Dermis microvascular lymphatic vessel endothelial cell (primary cell): ENCODE data around the gene SMARCA2. TPM values are rescaled to one million over a fixed set of nuclear protein-coding genes. Genes with fewer than 3 reads are reported as not detected.

Experiments used
- DNase-seq, 2 donors: peaks; one replicate each; pipeline versions ENCODE4 v3.0.0 to v3.0.0-alpha.2; 2010; ENCODE audit warnings: low read depth in 2 of 2
- total RNA-seq: library from RNA; depleted of rRNA; stranded (reverse); fragments of >200 nt; gene quantifications from 2 replicates; pipeline ENCODE4 v1.2.1, GENCODE V29; 2014

Gene SMARCA2
- total RNA-seq, 1 donor from 2014 or later = 51.3 TPM

DNA sequence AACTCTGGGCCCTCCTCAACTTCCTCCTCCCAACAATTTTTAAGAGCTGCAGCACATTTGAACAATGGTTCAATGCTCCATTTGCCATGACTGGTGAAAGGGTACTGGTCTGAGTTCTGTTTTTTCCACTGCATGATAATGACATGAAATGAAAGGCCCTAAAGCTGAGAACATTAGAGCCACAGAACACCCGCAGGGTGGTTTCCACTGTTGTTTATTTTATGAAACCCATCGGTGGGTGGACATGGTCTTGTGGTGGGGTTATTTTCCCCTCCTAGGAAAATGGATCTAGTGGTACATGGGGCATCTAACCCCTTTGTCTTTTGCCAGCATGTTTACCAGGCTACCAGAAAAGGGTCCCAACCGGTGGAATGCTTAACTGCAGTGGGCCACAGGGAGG lies 71.8 kb downstream of the SMARCA2 start:
- no peak for DNase-seq

DNA sequence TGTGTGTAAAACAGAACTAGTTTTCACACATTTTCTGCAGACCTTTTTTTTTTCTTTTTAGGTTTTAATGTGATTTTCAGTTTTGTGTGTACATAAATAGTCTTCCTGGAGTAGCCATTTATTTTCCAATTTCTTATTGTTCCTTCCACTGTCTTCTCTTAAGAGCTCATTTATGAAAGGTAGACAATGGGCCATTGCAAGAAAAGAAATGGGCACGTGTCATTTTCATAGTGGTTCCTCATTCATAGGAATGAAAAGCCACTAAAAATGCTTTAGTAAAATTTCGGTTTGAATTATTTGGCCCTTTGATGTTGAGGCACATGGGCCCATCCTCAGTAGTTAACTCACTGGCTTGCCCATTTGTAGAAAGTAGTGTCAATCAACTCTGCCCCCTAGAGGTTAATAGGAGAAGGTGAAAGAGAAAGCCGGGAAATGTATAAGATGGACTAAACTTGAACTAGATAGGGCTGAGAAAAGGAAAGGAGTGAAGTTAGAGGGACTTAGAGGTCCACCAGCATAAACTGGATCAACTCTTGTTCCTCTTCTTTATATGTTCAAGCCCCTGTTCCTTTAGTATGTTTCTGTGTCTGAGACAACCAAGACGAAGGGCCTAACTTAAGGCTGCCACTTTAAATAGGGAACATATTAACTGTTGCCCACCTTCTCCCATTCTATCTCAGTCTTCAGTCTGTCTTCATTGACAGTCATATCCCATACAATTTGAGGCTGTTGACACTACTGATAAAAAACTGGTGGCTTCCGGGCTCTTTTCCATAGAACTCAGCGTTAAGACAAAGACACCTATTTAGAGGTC lies 72.6 kb downstream of the SMARCA2 start:
- DNase-seq = peak in 1 of 2 donors; percentile 32

DNA sequence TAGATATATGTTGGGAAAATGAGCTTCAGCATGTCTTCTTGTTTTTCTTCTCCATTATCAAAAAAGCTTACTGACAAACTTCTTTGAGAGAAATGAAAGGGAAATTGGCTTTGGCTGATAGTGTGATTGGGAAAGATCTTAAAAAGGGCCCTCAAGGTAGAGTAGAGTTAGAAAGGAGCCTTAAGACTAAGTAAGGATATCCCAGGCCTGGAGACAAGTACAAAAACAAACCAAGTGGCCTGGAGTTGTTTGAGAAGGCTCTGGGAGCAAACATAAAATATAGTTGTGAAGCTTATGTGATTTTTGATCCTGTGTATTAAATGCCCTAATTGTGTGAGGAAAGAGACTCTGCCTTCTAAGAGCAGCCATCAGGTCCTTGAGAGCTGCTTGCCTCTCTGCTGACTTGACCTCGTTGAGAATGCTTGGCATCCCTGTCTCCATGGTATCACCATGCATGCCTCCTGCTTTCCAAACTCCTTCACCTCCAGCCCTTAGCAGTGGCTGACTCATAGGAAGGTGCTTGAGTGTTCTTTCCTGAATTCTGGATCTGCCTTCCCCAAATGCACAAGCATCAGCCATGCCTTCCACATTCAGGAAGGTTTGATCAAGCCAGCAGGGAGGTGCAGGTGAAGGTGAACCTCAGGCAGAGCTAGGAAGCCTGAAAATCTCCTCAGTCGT lies 78.9 kb downstream of the SMARCA2 start:
- DNase-seq = peak in 1 of 2 donors; percentile 15

DNA sequence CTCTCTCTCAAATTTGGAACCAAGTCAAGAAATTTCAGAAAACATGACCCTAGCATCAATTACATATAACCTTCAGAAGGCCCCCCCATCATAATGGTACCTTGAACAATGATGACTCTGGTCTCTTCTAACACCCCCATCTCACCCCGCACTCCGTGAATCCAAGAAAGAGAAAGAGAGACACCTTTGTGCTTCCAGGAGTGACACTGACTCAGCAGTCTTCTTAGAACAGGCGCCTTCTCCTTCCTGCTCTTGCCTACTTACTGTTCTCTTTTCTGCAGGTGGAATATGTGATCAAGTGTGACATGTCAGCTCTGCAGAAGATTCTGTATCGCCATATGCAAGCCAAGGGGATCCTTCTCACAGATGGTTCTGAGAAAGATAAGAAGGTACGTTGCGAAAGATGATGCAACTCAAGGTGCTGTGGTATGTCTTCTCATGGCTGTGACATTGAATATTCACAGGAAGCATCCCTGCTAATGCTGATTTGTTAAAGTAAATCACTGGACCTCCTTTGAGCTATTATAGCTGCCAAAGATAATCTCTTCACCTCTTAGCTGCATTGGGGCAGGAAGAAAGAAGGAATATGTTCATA lies 81.3 kb downstream of the SMARCA2 start:
- no peak for DNase-seq

DNA sequence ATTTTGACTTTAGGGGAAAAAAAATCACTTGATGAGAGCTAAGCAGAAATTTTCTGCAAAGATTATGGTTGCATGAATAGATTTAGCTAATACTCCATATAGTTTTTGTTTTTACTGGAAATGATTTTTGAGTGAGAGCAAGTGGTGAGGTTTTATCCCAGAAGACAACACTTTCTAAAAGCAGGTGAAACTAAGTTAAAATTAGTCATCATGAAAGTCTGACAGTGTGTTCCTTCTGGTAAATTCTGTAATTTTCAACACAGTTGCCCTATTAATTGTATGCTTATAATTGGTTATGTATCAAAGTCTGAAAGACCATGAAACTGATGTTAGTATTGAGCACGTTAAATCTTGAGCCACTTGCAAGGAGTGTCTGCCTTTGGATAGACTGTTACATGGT lies 91.5 kb downstream of the SMARCA2 start:
- DNase-seq = no peak

DNA sequence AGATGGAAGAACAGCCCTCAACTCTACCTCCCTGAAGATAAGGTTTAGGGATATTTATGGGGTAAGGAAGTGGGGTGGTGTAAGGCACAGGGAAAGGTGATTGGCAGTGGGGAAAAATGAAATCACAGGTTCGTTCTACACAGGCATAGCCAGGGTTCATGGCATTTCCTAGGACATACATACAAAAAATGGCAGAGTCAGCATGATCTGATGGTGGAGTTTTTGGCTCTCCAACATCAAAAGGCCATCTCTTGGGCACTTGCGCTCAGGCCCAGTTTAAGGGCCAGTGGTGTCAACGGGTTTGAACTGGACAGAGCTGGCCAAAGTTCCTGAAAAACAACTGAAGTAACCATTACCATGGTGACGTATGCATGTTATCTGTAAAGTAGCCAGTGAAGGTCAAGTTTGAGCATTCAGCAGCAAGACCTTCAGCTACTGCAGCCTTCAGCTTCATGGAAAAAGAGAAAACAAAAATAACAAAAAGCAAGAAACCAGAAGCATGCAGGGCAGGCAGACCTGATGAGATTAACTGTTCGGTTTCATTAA lies 92.8 kb downstream of the SMARCA2 start:
- DNase-seq = no peak

DNA sequence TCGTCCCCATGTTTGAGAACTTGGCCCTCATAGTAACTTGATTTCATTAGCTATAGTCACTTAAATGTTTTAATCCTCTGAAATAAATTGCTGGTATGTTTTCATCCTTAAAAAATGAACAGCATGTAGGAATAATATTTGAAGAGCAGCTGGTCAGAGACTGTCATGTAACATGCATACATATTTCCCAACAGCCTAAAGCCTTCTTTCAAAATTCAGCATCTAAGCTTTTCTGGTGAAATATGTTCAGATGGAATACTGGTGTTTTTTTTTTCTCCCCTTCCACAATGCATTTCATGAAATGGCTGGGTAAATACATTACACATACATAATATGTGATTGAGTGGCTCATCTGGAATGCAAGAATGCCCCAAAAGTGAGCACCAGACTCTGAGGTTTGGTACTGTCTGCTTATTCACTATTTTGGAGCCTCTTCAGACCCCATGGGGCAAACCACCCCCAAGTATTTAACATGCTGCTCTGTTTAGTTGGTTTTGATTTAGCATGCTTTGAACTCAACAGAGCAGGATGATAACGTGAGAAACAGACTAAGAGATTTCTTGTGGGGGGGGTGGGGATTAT lies 94.0 kb downstream of the SMARCA2 start:
- DNase-seq = no peak

DNA sequence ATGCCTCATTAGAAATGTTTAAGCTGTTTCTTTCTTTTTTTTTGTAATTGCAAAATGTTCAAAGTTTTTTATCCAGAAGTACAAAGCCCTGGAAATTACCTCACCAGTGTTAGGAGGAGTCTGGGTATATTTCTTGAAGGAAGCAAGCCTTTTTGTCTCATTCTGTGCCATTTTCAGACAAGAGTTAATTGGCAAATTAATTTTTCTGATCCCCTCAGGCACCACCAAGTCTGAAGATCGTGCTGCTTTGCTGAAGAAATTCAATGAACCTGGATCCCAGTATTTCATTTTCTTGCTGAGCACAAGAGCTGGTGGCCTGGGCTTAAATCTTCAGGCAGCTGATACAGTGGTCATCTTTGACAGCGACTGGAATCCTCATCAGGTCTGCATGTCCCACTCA lies 94.9 kb downstream of the SMARCA2 start:
- no peak for DNase-seq

DNA sequence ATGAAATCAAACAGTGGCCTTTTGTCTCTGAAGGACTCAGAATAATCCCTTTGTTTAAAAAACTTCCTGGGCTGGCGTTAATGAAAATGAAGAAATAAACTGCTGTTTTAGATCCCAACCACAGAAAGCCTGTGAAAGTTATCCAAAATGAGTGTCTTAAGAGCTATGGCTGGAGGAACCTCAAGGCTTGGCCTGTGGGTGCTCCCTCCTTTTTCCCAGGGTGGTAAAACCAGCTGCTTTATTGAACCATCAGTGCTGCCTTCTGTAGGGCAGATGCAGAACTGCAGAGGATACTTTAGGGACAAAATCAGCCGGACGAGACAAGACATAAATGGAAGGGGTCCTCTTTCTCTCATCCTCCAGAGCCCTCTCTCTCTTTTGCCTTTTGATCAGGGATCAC lies 100.9 kb downstream of the SMARCA2 start:
- DNase-seq = peak in 1 of 2 donors; percentile 17

DNA sequence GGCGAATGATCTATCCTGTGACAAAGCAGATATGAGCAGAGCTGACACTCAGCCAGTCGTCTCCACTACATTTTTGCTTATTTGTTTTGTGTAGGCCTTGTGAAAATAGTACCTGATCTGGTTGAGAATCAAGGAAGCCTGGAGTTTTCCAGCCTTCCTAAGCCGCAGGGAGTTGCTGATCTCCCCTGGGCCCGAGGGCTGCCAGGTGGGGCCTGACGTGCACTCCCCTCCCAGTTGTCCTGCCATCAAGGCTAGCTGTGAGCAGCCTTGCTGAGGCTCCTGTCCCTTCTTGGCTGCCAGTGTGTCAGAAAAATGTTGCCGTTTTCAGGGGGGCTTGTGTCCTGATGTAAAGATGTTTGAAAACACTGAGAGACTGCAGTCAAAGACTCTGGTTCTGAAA lies 102.4 kb downstream of the SMARCA2 start:
- no peak for DNase-seq

DNA sequence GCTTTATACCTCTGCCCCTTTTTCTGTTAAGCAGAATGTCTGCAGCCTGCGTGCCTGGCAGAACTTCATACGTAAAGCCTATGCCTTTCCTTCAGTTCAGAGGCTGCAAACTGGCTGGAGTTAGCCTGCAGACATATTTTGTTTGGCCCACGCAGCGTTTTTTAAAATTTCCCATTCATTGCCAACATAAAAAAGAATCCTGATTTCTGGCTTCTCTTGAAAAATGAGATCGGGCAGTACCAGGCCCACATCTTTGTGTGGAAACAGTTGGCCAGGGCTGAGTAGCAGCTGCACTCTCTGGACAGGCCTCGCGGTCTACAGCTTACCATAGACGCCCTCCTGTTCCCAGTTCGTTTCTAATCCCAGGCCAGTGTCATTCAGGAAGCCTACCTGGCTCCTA lies 104.4 kb downstream of the SMARCA2 start:
- DNase-seq = no peak

DNA sequence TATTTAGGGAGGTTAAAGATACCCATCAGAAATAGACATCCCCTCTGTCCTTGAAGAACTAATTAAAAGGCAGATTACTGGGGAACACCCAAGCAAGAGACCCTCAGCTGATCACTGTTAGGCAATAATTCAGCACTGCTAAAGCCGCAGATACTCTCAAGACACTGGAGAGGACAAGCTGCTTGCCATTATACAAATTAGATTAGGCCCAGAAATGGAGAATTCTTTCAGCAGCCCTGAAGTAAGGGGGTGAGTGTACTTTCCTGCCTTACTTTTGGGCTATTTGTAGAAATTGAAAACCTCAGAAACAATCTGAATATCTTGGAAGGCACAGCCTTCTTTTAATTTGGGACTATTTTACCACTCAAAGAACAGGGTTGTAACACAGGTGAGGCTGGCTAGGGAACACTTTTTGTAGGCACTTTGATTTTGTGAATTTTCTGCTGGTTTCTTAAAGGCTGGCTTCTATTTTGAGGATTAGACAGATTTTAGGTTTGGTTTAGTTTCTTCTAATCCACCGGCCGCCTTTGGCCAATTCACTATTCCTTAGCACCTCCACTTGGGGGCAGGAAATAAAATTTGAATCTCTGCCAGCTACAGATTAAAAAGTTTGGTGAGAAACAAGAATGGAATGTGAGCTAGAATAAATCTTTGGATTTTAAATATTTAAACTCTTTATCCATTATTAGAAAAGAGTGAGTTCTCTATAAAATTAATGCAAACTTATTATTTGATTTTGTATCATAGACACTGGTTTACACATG lies 106.0 kb downstream of the SMARCA2 start:
- DNase-seq = peak in 1 of 2 donors; percentile 59

DNA sequence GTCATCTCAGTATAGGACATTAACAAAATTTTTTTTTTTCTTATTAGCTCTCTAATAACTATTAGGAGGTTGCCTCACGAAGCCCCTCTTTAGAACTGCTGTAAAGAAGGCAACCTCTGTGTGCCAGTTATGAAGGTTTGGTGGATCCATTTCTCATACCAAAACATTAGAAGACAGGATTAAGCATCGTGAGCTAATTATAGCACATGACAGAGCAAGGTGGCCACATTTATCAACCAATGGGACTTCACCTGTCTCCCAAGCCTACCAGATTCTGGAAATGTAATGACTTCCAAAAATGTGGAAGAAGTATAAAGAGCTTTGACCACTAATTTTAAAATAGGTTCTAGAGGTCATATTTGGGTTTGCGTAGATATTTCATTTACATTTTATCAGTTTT lies 107.2 kb downstream of the SMARCA2 start:
- DNase-seq = no peak

DNA sequence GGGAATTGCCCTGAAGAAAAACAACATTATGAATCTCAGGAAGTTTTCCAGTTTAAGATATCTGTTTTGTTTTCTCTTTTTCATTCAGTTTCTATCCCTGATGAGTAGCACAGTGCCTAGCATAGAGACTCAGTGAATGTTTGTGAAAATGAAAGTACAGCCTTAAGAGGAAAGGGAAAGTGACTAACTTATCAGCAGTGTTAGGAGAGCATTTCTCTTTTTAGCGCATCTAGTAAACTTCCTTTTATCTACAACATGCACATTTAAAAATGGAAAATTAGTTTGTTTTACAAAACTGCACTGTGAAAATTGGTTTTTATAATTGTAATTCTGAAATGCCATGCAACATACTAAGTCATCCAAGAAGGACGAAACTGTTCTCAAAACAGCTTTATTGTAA lies 110.8 kb downstream of the SMARCA2 start:
- DNase-seq = peak; percentile 30 to 38

DNA sequence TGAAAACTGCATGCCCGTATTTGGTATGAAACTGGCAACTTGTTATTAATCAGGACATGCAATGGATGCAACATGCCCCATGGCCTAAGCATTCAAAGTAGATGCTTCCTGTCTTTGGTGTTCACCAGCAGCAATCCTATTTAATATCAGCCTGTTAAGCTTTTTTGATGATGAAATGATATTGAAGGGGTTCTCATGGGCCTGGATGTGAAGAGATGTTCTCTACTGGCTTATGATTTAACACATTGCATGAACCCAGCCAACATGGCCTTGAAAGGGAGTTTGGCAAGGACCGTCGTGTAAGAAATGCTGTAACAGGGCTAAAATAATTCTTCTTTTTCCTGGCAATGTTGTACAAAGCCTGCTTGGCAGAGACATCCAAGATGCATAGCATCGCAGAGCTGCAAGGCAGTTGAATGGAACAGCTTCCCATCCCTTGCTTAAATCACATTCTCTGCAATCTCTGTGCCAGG lies 111.2 kb downstream of the SMARCA2 start:
- no peak for DNase-seq

DNA sequence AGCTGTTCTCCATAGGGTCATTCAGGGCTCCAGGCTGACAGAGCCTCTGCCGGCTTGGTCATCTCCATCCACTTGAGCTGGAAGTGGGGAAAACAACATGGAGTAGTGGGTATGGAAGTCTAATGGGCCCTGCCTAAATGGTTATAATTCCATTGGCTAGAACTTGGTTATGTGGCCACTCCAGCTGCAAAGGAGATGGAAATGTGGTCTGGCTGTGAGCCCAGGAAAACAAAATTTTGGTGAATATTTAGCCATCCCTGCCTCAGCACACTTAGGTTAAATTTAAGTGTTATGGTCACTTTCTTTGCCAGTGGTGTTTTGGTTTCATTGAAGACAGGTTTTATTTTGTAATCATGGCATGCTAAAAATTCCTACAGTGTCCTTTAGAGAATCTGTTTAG lies 112.3 kb downstream of the SMARCA2 start:
- DNase-seq = no peak

DNA sequence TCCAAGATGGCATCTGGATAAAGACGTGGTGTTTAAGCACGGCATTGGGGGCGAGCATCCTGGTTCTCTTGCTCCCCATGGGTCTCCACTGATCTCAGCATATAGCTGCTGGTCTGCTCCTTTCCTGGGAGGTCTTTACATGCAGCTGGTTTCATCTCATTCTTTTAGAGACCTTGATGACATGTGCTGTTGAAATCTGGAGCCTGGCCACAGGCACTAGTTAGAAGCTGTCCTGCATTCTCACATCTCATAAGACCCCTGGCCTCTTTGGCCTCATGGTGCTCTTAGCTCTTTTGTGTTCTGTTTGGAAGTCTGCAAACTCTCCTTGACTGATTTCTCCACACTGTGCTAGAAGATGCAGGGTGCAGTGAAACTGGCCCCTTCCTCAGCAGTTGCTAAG lies 113.0 kb downstream of the SMARCA2 start:
- no peak for DNase-seq

DNA sequence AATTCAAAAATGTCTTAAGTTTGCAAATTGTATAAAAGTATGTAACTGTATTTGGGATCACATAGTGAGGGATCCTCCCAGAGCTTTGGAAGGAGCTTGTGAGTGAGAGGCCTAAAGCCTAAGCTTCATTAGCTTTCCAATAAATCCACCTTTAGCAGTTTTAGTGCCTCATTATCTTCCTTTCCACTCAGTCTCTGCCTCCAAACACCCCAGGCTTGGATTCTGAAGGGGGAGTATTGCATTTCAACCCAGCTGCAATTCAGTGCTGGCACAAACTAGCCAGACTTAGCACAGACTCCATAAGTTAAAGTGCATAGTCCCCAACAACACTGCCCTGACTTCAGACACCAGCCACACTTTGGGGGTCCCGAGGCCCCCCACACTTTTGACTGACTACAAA lies 113.5 kb downstream of the SMARCA2 start:
- no peak for DNase-seq

DNA sequence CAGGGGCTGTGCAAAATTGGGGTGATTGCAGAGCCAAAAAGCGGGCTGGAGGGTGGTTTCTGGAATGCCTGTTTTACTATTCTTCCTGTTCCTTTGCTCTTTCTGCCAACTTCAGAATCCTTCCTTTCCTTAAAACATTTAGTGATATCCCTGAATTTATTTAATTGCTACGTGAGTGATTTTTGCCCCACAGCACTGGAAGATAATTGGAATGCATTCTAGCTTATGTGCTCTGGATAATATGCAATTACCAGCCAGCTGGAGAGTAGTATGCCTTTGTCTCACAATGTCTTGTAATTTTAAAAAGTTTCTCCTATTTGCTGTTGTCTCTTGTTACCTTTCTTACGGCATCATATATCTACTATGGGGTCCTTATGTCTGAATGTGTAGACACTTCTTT lies 115.8 kb downstream of the SMARCA2 start:
- no peak for DNase-seq

DNA sequence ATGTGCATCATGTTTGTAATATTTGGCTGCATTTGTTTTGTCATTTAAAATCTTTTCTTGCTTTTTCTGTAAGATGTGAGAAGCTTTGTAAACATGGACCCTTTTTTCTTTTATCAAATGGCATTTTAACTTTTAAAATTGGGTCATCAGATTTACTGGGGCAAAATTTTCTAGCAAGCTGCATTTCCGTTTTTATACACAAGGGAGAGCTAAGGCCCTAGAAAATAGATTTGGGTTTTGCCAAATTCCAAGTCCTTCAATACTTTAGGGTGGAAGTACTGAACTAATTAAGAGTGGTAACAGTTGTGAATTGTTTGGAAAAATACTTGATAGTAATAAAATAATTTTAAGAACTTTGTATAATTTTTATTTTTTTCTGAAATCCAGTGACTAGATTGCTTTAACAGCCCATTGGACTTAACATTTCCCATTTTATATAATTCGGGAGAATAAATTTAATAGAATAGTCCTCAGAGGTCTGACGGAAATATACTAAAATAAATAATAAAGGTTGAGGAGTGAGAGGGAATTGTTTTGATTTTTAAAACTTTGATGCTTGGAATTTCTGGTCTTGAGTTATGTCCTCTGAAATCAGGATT lies 117.4 kb downstream of the SMARCA2 start:
- peak in 1 of 2 donors; percentile 37 for DNase-seq

DNA sequence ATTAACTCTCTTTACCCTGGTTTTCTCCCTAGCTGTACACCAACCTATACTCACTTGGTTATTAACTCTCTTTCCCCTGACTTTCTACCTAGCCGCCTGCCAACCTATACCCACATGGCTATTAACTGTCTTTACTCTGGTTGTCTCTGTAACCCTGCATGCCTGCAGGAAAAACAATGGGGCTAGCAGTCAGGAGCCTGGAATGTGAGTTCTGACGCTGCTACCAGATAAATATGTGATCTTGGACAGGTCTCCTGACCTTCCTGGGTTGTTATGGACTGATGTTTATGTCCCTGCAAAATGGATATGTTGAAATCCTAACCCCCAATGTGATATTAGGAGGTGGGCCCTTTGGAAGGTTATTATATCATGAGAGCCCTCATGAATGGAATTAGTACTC lies 119.2 kb downstream of the SMARCA2 start:
- DNase-seq = peak; percentile 16 to 55
